T1000 (cell line): ENCODE results near the gene TCL1B.

Experiments used
- DNase-seq: peaks from one replicate; lab custom pipeline; 2025; ENCODE audit warnings: mixed read lengths; lab: John Stamatoyannopoulos, UW

The TCL1B gene

DNA sequence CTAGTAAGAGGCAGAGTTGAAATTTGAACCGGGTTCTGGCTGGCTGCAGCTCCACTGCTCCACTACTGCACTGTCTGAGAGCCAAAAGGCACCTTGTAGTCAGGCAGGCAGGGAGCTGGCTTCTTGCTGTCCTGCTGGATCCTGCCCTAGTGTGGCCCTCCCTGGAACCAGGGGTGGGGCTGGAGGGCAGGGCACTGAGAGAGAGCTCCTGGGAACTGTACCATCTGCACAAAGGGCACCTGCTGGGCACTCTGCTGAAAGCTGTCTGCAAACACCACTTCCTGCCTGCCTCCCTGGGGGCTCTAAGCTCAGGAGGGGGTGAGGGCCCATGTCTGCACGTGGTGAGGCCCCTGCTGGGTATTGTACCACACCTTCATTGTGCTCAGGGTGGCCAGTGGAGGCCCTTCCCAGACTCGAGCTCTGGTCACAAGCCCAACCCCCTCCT lies 19.0 kb upstream of the TCL1B start:
- DNase-seq, result no peak

DNA sequence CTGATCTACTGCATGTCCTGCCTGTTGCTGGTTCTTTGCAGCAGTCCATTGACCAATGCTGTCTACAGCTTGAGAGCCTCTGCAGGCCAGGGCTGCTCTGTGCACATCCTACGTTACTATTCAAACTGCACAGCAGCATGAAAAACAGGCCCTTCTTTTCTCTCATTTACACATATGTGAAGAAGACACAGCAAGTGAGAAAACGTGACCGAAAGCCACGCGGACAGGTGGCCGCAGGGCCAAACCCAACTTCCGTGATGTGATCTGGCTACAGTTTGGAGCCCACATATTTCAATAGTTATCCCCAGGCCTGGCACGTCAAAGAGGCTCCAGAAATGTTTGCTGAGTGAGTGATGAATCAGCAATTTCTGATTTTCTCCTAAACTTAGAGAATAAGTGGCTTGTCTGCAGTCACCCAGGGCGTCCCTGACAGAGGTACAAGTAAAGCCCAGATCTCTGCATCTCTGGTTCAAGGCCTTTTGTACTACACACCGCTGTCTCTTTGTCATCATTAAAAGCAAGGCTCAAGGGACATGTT lies 17.9 kb upstream of the TCL1B start:
- no peak for DNase-seq

DNA sequence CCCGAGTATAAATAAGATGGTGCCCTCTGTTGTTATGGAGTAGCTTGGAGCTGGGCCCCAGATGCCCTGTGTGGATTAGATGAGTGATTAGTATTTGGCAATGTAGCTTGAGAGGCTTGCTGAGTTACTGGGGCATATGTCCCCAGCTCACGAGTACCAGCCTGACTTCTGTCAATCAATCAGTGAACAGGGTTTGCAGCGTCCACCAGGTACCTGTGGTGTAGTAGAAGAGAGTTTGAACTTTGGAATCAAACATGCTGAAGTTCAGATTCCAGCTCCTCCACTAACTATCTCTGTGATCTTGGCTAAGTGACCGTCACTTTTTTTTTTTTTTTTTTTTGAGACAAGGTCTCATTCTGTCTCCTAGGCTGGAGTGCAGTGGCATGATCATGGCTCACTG lies 11.6 kb upstream of the TCL1B start:
- no peak for DNase-seq

DNA sequence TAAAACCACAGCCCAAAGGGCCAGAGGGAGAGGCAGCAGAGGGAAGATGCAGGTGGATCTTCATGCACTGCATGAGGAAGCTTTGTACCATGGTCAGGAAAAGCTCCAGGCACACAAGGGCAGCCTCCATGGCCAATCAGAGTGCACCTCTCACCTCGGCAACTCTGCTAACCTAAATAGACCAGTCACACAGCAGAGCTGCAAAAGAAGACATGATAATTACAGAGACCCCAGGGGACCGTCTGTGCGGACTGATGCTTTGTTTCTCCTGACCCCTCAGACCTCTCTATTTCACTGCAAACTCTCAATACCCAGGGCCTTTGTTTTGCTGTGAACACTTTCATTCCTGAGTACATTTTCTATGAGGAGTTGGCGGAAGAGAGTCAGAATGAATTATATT lies 10.7 kb upstream of the TCL1B start:
- no peak for DNase-seq

DNA sequence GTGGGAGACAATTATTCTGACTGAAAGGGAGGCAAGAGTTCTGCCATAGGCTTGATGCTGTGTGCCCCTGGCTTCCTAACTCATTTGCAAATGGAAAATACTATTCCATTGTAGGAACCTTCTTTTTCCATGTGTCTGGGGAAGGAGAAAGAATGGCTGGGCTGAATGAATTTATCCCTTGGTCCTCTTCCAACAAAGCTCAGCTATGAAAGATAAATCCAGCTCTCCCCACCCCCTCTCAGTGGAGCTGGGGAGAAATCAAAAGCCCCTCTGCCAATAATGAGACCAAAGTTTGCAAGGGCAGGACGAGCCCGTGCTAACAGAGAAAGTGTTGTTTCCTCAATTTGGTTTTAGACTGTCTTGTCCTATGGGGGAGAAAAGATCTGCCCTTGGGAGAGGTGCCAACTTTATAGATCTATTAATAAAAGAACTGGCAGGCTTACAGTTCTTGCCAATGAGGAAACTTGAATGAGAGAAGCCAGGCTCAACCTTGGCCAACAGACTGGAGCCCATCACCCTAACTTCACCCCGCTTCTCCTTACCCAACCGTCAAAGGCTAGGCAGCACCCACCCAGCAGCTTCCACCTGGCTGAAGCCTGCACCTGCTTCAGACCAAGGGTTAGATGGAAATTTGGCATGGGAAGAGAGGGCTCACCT lies 8.9 kb upstream of the TCL1B start:
- DNase-seq, result no peak

DNA sequence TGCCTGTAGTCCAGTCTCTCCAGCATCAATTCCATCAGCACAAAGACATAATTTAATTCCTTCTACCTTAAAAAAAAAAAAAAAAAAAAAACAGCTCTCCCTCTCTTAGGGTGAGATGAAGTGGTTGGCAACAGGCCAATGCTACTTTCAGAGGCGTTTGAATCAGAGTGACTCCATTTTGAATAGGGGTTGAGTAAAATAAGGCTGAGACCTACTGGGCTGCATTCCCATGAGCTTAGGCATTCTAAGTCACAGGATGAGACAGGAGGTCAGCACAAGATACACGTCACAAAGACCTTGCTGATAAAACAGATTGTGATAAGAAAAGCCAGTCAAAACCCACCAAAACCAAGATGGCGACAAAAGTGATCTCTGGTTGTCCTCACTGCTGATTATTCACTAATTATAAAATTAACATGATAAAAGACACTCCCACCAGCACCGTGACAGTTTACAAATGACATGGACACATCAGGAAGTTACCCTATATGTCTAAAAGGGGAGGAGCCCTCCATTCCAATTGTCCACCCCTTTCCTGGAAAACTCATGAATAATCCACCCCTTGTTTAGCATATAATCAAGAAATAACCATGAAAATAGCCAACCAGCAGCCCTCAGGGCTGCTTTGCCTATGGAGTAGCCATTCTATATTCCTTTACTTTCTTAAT lies 6.9 kb upstream of the TCL1B start:
- no peak for DNase-seq

DNA sequence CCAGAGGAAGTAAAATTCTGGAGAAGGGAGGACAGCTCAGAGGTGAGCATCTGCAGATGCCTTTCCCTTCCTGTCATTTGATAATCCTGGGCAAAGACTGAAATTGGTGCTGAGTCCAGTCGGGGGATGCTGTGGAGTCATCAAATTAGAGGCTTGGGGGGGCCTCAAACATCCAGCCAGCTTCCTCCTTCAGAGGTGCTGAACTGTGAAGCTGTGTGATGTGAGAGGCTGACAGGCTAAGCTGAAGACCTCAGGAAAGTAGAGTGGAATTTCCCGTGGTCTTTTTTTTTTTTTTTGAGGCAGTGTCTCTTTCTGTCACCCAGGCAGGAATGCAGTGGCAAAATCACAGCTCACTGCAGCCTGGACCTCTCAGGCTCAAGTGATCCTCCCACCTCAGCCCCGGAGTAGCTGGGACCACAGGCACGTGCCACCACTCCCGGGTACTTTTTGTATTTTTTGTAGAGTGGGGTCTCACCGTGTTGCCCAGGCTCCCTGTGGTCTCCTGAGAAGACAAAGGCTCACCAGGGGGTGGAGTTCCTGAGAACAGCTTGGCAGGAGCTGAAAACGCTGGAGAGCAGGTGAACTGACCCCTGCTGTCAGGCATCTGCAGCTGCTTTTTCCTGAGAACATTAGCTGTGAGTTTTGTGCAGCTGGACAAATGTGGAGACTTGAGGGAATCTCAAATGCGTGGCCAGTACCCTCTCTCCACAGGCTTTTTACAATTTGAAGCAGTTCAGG lies 6.1 kb upstream of the TCL1B start:
- no peak for DNase-seq

DNA sequence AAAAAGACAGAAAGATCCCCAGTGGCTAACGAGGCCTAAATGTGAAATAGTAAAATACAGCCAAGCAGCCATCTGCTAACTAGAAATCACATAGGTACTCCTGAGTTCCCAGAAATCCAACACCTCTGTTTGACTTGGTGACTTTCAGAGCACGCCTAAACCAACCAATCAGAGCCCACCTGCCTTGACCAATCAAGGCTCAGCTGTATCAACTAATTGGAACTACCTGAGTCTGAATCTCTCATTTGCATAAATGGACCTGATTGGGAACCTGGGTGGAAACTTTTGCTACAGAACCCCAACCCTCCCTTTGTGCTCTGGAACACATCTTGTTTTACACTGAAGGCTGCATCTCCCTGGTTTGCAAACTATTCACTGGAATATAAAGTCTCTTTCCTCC lies 5.1 kb upstream of the TCL1B start:
- DNase-seq, result no peak

DNA sequence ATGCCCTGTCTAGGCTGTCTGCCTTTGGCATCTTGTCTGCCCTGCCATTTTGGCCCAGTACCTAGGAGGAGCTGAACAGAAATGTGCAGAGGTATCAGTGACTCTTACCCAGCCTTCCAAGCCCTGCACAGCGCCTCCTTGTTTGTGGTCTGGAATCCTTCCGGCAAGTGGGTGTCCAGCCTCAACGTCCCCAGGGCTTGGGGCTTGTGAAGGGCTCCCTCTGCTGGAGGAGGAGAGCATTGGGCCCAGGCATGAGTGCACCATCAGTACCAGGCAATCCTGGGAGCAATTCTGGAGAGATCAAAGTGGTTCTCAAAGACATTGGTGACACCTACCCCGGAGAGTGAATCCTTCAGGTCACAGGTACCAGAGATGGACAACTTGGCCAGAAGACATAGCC lies 2.4 kb upstream of the TCL1B start:
- DNase-seq, result no peak

DNA sequence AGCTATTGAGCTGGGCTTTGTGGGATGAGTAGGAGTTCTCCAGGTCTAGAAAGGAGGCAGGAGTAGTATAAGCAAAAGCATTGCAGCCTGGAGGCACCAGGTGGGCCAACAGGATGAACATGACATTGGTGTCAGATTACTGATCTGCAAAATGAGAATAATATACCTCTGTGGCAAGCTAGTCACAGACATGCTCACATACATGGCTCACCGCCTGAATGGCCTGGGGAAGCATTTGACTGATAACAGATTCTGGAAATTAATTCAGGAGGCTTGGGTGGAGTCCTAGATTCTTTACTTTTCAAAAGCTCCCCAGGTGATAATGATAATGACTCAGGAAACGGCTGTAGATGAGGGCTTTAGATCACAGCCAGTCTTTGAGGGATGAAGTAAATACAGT lies 709 bp downstream of the TCL1B start:
- DNase-seq, result no peak

DNA sequence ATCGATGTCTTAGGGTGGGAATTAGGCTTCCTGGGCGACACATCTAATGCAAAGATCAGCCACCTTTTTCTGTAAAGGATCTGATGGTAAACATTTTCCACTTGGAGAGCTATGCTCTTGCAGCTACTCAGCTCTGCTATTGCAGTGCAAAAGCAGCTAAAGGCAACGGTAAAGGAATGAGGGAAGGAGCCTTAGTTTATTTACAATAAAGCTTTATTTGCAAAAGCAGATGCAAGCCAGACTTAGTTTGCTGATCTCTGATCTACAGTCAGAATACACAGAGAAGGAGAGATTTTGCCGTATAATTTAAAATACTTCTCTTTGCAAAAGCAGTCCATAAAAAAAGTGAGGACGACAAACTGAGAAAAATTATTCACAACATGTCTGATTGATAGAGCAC lies 3.2 kb downstream of the TCL1B start:
- DNase-seq, result no peak

DNA sequence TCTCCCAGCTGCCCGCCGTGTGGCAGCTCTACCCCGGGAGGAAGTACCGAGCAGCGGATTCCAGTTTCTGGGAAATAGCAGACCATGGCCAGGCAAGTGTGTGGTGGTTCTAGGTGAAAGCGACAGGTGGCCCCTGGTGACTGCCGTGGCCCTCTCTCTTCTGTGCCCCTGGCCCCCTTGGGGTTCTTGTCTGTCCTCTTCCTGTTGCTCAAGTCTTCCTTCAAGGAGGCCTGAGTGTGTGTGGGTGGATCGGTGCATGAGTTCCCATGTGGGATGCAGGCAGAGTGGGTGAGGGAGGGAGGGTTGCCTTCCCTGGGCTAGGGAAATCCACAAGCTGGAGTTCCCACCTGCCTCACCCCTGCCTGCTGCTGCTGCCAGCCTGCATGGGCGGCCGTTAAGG lies 4.6 kb downstream of the TCL1B start:
- DNase-seq, result no peak

DNA sequence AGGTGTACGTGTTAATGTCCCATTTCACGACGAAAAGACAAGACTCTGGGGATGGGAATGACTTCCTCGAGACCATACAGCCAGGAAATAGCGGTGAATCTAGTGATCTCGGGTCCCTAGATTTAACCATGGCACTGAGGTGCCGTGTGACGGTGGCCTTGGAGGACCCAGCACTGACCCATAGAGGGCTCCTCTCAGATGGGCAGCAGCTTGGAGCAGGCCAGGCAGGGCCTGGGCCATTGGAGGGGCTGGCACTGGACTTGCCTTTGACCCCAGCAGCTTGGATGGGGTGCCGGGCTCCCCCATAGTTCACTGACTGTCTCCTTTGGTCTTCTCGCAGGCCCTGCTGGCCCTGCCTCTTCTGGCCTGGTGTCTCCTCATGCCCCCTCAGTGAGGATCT lies 5.4 kb downstream of the TCL1B start:
- DNase-seq, result no peak

DNA sequence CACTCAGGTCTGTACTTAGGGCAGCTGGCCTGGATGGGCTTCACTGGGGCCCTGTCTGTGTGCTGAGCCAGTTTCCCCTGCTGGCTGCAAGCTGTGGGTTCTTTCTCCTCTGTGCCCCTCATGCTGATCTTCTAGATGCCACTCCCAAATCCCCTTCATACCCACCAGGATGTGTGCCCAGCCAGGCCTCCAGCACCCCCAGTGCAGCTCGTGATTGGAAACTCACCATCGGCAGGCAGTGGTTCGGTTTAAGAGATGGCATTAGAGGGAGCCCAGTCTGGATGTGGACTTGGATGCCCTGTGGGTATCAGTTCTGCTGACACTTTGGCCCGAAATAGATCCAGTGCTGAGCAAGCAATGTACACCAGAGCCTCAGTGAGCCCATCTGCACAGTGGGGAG lies 5.9 kb downstream of the TCL1B start:
- DNase-seq, result no peak

DNA sequence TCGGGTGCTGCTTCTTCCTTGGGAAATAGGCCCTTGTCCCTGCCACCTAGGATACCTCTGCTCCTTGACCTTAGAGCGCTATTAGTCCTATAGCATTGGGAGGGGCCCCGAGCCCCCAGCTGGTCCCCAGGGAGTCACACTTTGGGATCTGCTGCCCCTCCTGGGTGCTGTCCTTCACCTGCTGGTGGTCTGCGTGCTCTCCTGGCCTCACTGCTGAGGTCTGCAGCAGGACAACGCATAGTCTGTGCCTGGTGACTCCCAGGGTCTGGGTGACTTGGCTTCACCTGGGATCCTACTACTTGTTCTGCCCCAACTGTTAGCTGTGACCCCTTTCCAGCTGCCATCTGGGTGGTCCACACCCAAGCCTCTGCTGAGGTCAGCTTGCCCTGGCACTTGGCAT lies 8.8 kb downstream of the TCL1B start:
- no peak for DNase-seq

DNA sequence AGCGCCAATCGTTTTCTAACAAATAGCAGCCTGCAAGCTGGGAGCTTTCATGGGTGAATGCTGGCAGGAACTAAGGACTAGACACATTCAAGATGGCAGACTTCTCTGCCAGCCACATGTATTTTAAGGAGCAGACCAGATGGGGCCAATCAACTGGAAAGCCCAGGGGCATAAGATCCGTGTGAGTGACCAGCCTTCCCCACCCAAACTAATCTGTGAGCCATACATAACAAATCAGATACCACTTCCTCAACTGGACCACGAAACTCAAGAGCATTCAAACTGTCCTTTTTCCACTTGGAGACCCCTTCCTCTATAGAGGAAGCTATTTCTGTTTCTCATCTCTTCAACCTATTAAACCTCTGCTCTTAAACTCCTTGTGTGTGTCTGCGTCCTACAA lies 9.7 kb downstream of the TCL1B start:
- DNase-seq, result no peak

DNA sequence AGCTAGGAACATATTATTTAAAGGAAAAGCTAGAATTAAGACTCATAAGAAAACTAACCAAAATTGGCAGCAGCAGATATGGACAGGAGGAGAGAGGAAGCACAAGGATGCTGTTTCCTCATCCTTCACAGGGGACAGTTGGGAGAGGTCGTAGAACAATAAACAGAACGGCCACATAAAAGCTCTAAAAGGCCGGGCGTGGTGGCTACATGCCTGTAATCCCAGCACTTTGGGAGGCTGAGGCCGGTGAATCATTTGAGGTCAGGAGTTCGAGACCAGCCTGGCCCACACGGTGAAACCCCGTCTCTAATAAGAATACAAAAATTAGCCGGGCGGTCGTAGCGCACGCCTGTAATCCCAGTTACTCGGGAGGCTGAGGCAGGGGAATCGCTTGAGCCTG lies 10.5 kb downstream of the TCL1B start:
- DNase-seq, result no peak

DNA sequence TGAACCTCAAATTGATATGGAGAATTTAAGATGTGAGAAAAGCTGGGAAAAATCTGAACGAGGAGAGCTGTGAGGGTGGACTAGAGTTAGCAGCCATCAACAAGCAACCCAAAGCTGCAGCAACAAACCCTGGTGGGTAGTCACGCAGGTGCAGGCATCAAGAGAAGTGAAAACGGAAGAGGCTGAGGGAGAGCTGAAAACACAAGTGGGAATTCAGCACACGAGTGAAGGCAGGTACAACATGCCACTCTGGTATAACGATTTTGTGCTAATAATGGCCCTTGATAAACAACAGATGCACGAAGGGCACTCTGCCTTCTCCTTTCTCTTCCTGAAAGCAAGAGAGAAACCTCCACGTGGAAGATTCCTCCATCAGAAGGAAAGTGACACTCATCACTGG lies 11.5 kb downstream of the TCL1B start:
- DNase-seq, result no peak

DNA sequence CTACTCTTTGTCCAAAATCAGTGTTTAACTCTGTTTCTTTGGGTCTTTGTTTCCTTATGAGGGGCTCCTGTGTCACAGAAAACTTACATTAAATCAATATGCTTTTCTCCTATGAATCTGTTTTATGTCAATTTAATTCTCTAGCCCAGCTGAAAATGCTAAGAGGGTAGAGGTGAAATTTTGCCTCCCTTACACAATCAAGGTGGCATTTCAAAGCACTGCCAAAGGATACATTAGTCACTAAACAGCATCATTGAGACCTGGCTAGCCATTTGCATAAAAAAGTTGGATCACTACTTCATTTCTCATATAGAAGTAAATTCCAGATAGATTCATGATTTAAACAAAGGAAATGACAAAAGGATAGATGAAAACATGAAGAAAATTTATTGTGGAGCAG lies 12.1 kb downstream of the TCL1B start:
- no peak for DNase-seq

DNA sequence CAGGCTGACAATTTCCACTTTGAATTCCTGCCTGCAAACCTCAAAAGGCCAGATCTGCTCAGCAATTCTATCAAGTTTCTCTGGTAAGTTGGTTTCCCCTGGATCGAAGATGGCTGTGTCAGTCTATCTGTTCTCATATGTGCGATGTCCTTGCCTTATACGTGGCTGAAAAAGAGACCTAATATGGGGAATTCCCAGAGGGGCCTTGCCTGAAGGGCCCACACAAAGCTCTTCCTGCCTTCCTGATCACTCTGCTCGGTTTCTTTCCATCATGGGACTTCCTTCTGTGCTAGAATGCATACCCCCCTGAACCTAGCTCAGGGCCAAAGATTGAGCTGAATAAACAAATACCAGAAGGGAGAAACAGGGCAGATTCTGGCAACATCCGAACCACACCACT lies 13.2 kb downstream of the TCL1B start:
- no peak for DNase-seq

DNA sequence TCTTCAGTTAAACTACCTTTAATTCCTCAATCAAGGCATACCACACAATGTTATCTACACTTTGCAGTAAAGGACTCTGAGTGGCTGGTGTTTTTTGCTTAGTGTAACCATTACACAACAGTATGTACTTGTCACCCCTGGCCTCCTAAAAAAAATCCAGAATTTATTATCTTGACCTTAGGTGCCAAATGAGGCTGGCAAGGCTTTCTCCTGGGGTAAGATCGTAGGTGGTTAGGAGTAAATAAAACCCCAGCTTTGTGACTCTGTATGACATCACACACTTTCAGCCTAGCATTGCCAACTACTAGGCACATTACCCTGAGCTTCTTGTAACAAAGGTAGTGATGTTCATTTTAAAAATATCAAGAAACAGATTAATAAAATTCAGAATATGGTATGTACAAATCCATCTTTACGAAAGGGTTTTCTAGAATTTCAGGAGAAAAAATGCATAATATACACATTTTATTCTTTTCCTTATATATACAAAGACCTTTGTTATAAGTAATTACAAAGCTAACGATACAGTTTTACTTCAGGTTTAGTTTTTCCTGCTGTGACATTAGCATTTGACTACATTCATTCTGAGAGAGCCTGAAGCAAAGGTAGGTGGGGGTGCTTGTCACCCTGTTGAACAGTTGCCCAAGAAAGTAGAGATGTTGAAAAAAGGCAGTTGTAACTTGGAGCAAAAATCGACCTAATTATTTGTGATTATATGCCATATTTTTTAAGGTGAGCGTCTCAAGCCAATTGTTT lies 14.2 kb downstream of the TCL1B start:
- no peak for DNase-seq

DNA sequence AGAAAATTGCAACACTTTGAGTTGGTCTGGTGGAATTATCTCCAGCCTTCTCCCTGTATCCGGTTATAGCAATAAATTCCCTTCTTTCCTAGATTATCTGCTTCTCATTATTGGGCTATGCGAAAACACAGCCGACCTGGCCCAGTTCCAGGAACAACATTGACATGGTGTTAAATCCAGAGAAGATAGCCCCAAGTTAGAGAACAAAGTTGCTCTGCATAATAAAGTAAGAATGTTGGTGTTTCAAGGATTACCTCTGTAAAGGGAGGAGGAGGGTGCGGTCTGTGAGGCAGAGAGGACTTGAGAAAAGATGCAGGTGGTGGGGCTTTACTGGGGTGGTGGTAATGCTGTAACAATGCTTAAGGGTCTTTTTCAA lies 15.6 kb downstream of the TCL1B start:
- DNase-seq, result no peak

DNA sequence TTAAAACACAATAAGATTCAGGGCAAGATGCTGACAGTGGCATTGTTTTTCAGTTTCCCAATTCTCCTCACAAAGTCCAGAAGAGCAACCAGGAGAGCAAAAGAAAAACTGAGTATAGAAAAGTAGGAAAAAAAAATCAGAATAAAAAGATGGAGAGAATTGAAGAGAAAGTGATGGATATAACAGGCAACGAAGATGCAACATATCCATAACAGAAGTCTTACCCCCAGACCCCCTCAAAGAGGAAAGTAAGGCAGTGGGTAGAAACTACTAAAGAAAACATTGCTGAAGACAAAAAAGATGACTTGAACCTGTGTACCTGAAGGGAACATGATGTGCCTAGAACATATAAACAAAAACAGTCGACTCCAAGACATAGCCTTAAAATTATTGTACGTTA lies 17.1 kb downstream of the TCL1B start:
- DNase-seq, result no peak
